IPS DF 19.7 (cell line): ENCODE measurements around the gene VPS50.

Experiments
- DNase-seq: peaks from one replicate; pipeline ENCODE4 v3.0.0-alpha.2; 2013; ENCODE audit warnings: low read depth, low spot score

VPS50 gene

GRCh38 chr7:93407239-93407638 is 175.1 kb downstream of the VPS50 start:
- DNase-seq: no peak

GRCh38 chr7:93409324-93409723 is 177.2 kb downstream of the VPS50 start:
- DNase-seq: no peak
